Upper lobe of left lung (tissue), 4 donors: ENCODE data around the gene SDCCAG8.

Experiments used
- CTCF ChIP-seq, 6 experiments: fragments of 450-650 bp in 4 of 6; fragments of 200-600 bp in 2 of 6; sonication (generic) in 2 of 6; IDR thresholded peaks; one replicate each; pipeline ENCODE4 v1.5.1; 2016 to 2019; ENCODE audit warnings: antibody characterized with exemption in 6 of 6
- POLR2A ChIP-seq, 4 donors: fragments of 450-650 bp; IDR thresholded peaks; one replicate each; pipeline ENCODE4 v1.5.1; 2016 to 2017; ENCODE audit warnings: antibody characterized with exemption in 4 of 4, mild to moderate bottlenecking in 2 of 4
- POLR2AphosphoS5 ChIP-seq, 2 donors: sonication (generic); formaldehyde crosslinking; IDR thresholded peaks; one replicate each; pipeline ENCODE4 v1.5.1; 2017; ENCODE audit warnings: antibody characterized with exemption in 2 of 2

GRCh38 chr1:243390162-243390791 is 134.4 kb downstream of the SDCCAG8 start:
- no peak for TF ChIP-seq CTCF (IDR thresholded peaks at IDR 0.05)
- no peak for TF ChIP-seq POLR2A (IDR thresholded peaks at IDR 0.05)
- TF ChIP-seq POLR2AphosphoS5 (IDR thresholded peaks at IDR 0.05), result no peak
